Stomach smooth muscle (tissue), 2 donors: ENCODE measurements around the gene CADPS2.

Experiments used
- H3K27ac ChIP-seq: one replicate; pipeline ENCODE4 v1.7.0; 2013; ENCODE audit warnings: mild to moderate bottlenecking, low read length, inconsistent platforms
- H3K27me3 ChIP-seq, 2 donors: one replicate each; pipeline ENCODE4 v1.7.0; 2013; ENCODE audit warnings: low read length in 2 of 2; ENCODE audit not compliant: insufficient read depth in 2 of 2, control insufficient read depth in 1 of 2
- H3K36me3 ChIP-seq, 2 donors: one replicate each; pipeline ENCODE4 v1.7.0; 2013; ENCODE audit warnings: low read length in 2 of 2; ENCODE audit not compliant: control insufficient read depth in 2 of 2, insufficient read depth in 2 of 2
- H3K4me1 ChIP-seq: one replicate; pipeline ENCODE4 v1.7.0; 2013; ENCODE audit warnings: low read length; ENCODE audit not compliant: control insufficient read depth, insufficient read depth
- H3K4me3 ChIP-seq, 2 donors: one replicate each; pipeline ENCODE4 v1.7.0; 2013; ENCODE audit warnings: low read length in 2 of 2
- H3K9ac ChIP-seq, 2 donors: one replicate each; pipeline ENCODE4 v1.7.0; 2013; ENCODE audit warnings: low read length in 2 of 2, mild to moderate bottlenecking in 1 of 2
- H3K9me3 ChIP-seq, 2 donors: one replicate each; pipeline ENCODE4 v1.7.0; 2013; ENCODE audit warnings: low read length in 2 of 2; ENCODE audit not compliant: control insufficient read depth in 2 of 2
- donor health status: healthy.
- donor health status: Pancreatic carcinoma.

CADPS2 gene

DNA sequence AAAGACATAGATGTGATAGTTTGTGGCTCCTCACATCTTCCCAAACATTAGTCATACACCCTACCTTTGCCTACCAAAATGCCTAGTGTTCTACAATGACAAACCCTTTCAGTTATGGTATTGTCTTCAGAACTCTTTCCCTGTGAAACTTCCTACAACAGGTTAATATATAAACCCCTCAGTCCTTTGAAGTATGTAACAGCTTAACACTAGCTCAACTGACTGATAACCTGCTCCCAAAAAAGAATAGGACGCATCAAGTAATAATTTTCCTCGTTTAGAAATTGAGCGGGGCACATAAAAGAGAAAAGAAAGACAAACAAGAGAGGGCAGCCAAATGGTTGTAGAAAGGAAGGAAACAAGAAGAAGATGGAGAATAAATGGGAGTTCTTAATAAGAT lies 133.7 kb downstream of the CADPS2 start:
- H3K27me3 ChIP-seq, result no peaks in the 10 kb centered on the region
- H3K9me3 ChIP-seq, result no peaks in the 10 kb centered on the region
- no peaks in the 10 kb centered on the region for H3K4me1 ChIP-seq
- H3K36me3 ChIP-seq, result no peaks in the 10 kb centered on the region
- H3K4me3 ChIP-seq, result no peak overlapping the region
- no peak overlapping the region for H3K9ac ChIP-seq
- H3K27ac ChIP-seq, result no peak overlapping the region

DNA sequence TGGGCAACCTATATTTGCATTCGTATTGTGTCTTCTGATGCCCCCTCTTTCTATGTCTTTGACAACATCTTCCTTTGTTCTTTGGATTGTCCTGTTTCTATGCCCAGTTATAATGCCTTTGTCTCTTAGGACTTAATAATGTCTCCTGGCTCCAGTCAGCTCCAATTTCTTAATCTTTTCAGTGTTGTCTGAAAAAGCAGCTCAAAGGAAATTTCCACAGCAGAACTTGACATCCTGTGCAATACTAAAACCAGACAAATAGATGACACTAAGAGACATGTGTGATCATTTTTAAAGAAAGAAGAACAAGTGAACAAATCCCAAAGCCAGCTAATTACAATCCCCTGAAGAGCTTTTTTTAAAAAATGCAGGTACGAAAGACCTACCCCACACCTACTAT lies 135.9 kb downstream of the CADPS2 start:
- Histone ChIP-seq H3K27me3 (no peaks in the 10 kb centered on the region), H3K27ac (no peak overlapping the region), H3K36me3 (no peaks in the 10 kb centered on the region), H3K4me1 (no peaks in the 10 kb centered on the region), H3K4me3 (no peak overlapping the region), H3K9me3 (no peaks in the 10 kb centered on the region), H3K9ac (no peak overlapping the region)

DNA sequence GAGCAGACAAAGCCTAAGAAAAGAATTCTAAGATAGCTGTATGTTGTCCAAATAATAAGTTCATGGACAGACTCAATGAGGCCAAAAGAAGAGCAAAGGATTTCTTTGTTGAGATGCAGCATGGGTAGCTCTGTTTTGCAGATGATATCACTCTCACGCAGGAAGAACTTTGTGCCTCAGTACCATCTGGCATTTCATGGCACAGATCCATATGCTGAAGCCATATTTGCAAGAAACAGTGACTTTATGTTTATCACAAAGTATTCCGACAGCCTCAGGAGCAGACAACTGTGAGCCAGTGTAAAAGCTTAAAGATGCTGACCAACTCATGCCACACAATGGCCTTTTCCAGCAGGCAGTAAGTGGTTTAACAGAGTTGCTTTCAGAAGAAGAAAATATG lies 138.1 kb downstream of the CADPS2 start:
- Histone ChIP-seq H3K9me3 (no peaks in the 10 kb centered on the region), H3K4me1 (no peaks in the 10 kb centered on the region), H3K9ac (no peak overlapping the region), H3K36me3 (no peaks in the 10 kb centered on the region), H3K27ac (no peak overlapping the region), H3K27me3 (no peaks in the 10 kb centered on the region), H3K4me3 (no peak overlapping the region)

DNA sequence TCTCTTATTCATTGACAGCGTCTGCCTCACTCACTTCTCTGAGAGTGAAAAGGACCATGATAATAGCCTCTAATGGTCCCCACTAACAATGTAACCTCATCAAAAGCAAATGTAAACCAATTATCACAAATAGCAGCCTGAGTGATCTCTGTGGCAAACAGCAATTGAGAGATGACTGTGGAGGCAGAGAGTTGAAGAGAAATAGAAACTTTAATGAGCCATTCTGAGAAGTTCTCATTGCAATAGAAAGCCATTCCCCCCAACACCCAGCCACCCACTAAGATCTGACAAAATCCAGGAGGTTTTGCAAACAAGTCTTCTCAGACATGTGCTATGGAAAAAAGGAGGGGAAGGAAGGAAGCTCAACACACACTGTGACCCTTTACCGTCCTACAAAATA lies 139.3 kb downstream of the CADPS2 start:
- Histone ChIP-seq H3K4me1 (no peaks in the 10 kb centered on the region), H3K27ac (no peak overlapping the region), H3K36me3 (no peaks in the 10 kb centered on the region), H3K9ac (no peak overlapping the region), H3K27me3 (no peaks in the 10 kb centered on the region), H3K4me3 (no peak overlapping the region), H3K9me3 (no peaks in the 10 kb centered on the region)

DNA sequence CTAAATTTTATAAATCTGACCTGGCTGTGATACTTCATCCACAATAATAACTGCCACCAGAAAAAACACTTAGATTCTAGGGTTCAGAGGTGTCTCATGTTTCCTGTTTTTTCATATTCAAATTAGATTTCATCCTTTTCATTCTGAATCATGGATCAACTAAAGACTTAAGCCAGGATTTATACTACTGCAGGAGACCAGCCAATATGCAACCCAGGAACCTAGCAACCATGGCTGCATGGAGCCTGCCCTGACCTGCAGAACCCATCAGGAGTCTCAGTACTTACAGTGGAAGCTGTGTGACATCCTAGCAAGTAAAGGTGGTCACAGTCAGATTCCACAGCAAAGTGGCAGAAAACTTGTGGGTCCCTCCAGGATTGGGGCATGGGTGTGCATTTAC lies 143.0 kb downstream of the CADPS2 start:
- no peaks in the 10 kb centered on the region for H3K4me1 ChIP-seq
- no peaks in the 10 kb centered on the region for H3K27me3 ChIP-seq
- no peak overlapping the region for H3K4me3 ChIP-seq
- H3K36me3 ChIP-seq, result no peaks in the 10 kb centered on the region
- no peaks in the 10 kb centered on the region for H3K9me3 ChIP-seq
- no peak overlapping the region for H3K9ac ChIP-seq
- H3K27ac ChIP-seq, result no peak overlapping the region

DNA sequence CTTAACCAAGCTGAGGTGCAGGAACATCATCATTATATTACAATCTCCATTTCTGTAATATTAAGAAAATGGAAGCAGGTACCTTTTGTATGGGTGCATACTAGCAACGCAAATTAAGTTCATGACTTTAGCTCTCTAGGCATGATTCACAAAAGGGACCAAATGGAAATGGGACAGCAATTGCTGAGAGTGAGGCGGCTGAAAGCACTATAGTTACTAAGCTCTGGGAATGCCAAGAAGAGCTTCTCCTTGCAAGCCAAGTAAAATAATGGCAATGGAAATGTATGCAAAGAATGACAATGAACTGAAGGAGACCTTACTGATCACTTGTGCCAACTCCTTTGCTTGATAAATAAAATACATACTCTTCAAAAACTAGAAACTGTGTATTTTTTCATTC lies 147.3 kb downstream of the CADPS2 start:
- no peak overlapping the region for H3K4me3 ChIP-seq
- H3K9me3 ChIP-seq, result no peaks in the 10 kb centered on the region
- no peaks in the 10 kb centered on the region for H3K36me3 ChIP-seq
- H3K4me1 ChIP-seq, result no peaks in the 10 kb centered on the region
- H3K27me3 ChIP-seq, result no peaks in the 10 kb centered on the region
- H3K27ac ChIP-seq, result no peak overlapping the region
- H3K9ac ChIP-seq, result no peak overlapping the region

DNA sequence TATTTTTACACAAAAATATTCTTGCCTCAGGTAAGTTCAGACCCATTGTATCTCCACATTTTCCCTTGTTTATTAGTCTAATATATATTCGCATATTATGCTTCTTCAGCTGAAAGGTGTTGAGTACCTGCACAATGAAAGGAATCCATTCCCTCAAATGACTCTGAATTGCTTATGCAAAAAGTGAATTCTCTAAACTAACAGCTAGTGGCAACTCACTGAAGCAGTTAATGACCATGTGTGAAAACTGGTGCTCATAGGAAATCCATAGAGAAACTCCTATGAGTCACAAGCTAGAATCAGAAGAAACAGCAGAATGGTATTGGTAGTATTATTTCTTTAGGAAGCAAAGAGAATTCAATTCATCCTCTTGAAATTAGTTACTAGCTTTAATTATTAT lies 150.1 kb downstream of the CADPS2 start:
- Histone ChIP-seq H3K27ac (no peak overlapping the region), H3K9ac (no peak overlapping the region), H3K4me3 (no peak overlapping the region)

DNA sequence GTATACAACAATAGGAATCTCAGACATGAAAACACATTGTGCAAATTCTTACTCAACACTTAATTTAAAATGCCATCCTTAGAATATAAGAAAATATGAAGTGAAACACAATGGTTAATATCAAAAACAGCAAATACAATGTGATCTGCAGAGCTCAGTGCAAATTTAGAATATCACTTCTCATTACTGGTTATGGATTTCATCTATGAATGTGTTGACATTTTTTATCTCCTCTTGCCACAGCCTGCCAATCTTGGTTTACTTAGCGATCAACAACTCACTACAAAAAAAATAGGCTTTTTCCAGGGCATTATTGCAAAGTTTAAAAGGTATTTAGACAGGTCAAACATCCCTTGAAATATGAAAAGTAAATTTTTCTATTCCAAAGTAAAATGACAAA lies 158.5 kb downstream of the CADPS2 start:
- Histone ChIP-seq H3K4me1 (no peaks in the 10 kb centered on the region), H3K9me3 (no peaks in the 10 kb centered on the region), H3K27ac (no peak overlapping the region), H3K27me3 (no peaks in the 10 kb centered on the region), H3K9ac (no peak overlapping the region), H3K36me3 (no peaks in the 10 kb centered on the region), H3K4me3 (no peak overlapping the region)

More for the DNA sequence above, 150.1 kb downstream of the CADPS2 start:
- H3K27me3 ChIP-seq, result no peaks in the 10 kb centered on the region
- H3K4me1 ChIP-seq, result no peaks in the 10 kb centered on the region
- no peaks in the 10 kb centered on the region for H3K9me3 ChIP-seq
- no peaks in the 10 kb centered on the region for H3K36me3 ChIP-seq

DNA sequence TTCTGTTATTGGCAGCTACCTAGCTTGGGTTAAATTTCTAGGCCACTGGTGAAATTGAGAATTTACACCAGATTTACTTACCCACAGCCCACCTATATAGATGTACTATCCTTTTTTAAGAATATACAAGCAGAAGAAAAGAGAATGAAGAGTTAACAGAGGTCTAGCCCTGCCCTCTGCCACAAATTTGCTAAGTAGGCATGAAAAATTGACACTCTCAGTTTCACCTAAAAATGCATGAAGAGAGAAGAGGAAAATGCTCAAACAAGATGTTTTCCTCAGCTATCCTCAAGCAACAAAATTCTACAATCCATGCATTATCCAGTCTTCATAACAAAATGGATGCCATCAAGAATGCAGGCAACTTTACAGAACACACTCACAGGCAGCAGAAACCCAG lies 158.9 kb downstream of the CADPS2 start:
- Histone ChIP-seq H3K4me1 (no peaks in the 10 kb centered on the region), H3K9me3 (no peaks in the 10 kb centered on the region), H3K4me3 (no peak overlapping the region), H3K27me3 (no peaks in the 10 kb centered on the region), H3K36me3 (no peaks in the 10 kb centered on the region), H3K27ac (no peak overlapping the region), H3K9ac (no peak overlapping the region)

DNA sequence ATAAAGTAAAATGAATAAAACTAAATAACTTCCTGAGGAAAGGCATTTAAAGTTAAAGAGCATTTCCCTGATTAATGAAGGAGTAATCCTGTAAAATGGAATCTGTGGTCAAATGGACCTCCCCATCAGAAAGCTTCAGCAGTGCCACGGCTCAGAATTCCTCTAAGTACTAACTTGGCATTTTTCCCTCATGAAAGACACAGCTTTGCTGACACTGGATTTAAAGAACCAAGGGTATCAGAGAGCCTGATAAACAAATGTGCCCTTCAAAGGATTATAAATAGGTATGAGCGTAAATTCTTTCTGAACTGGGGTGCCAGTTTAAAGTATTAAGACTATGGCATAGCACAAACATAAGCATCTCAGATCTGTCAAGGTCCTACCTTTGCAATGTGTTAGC lies 159.4 kb downstream of the CADPS2 start:
- Histone ChIP-seq H3K4me1 (no peaks in the 10 kb centered on the region), H3K9me3 (no peaks in the 10 kb centered on the region), H3K27me3 (no peaks in the 10 kb centered on the region), H3K4me3 (no peak overlapping the region), H3K27ac (no peak overlapping the region), H3K36me3 (no peaks in the 10 kb centered on the region), H3K9ac (no peak overlapping the region)

DNA sequence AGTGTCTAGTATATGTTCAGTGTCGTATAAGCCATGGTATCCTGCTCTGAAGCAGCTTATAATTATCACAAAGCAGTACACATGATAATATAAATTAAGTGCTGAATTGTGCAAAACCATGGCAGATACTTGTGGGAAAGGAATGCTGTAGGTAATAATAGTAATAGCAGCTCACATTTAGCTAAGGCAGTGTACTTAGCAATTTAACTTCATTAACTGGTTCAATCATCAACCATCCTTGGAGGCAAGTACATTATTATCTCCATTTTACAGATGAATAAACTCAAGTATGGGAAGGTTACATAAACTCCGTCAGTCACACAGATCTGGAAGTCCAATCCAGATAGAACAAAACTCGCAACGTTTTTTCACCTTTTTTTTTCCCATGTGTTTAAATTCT lies 161.9 kb downstream of the CADPS2 start:
- H3K36me3 ChIP-seq, result no peaks in the 10 kb centered on the region
- H3K27ac ChIP-seq, result no peak overlapping the region
- H3K4me1 ChIP-seq, result no peaks in the 10 kb centered on the region
- H3K4me3 ChIP-seq, result no peak overlapping the region
- H3K9me3 ChIP-seq, result no peaks in the 10 kb centered on the region
- H3K27me3 ChIP-seq, result no peaks in the 10 kb centered on the region
- no peak overlapping the region for H3K9ac ChIP-seq
